GM13977 (cell line): Measurements from ENCODE around the gene DDX28.
"Not testable (repeated sequence)": the region's sequence is repeated elsewhere in the genome, so short reads cannot be mapped to it uniquely, and the experiment has no call there.

Experiments used
- DNase-seq: peaks from one replicate; pipeline ENCODE4 v3.0.0; 2012; ENCODE audit warnings: low spot score
- in situ Hi-C: fragments of 300-500 bp; cut with MboI; formaldehyde crosslinking; loops from one replicate; pipeline ENCODE4 v1.12.0; 2022; ENCODE audit warnings: low sequenced_read_pairs, low pct_unique_long_range_greater_than_20kb, mixed read lengths, inconsistent platforms; ENCODE audit not compliant: unreplicated experiment
- TF ChIP-seq, protein P1 (sequence below): IDR thresholded peaks from 2 replicates; pipeline ENCODE4 v1.5.1; 2012; ENCODE audit warnings: mild to moderate bottlenecking, control low read depth; ENCODE audit not compliant: insufficient read depth; ENCODE audit errors: extremely low read depth, missing control alignments

Gene DDX28

DNA sequence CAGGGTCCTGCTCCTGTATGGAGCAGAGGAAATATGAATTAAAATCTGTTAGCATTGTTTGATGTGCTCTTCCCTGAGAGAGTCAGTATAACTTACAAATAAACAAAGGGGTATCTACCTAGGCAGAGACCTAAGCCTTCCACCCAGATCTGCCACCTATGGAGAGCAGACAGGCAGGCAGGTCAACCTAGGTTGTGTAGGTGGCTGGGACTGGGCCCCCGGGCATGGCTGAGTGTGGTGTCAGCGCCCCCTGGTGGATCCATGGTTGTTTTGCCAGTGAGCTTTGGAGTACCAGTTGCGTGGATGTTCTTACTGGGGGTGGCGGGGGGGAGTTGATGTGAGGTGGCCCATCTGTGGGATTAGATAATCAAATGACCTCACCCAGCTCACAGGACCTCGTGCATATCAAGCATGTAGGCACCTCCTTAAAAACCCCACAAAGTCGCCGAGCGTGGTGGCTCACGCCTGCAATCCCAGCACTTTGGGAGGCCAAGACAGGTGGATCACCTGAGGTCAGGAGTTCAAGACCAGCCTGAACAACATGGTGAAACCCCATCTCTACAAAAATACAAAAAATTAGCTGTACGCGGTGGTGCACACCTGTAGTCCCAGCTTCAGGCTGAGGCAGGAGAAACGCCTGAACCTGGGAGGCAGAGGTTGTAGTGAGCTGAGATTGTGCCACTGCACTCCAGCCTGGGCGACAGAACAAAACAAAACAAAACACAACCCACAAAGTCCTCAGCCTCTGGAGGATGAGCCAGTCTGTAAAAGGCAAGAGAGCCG, 17.7 kb upstream of the DDX28 start:
- peak; percentile 82 for DNase-seq
- TF ChIP-seq, protein P1, sequence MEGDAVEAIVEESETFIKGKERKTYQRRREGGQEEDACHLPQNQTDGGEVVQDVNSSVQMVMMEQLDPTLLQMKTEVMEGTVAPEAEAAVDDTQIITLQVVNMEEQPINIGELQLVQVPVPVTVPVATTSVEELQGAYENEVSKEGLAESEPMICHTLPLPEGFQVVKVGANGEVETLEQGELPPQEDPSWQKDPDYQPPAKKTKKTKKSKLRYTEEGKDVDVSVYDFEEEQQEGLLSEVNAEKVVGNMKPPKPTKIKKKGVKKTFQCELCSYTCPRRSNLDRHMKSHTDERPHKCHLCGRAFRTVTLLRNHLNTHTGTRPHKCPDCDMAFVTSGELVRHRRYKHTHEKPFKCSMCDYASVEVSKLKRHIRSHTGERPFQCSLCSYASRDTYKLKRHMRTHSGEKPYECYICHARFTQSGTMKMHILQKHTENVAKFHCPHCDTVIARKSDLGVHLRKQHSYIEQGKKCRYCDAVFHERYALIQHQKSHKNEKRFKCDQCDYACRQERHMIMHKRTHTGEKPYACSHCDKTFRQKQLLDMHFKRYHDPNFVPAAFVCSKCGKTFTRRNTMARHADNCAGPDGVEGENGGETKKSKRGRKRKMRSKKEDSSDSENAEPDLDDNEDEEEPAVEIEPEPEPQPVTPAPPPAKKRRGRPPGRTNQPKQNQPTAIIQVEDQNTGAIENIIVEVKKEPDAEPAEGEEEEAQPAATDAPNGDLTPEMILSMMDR = peak; percentile 87
- in situ Hi-C loops = no loop called here

DNA sequence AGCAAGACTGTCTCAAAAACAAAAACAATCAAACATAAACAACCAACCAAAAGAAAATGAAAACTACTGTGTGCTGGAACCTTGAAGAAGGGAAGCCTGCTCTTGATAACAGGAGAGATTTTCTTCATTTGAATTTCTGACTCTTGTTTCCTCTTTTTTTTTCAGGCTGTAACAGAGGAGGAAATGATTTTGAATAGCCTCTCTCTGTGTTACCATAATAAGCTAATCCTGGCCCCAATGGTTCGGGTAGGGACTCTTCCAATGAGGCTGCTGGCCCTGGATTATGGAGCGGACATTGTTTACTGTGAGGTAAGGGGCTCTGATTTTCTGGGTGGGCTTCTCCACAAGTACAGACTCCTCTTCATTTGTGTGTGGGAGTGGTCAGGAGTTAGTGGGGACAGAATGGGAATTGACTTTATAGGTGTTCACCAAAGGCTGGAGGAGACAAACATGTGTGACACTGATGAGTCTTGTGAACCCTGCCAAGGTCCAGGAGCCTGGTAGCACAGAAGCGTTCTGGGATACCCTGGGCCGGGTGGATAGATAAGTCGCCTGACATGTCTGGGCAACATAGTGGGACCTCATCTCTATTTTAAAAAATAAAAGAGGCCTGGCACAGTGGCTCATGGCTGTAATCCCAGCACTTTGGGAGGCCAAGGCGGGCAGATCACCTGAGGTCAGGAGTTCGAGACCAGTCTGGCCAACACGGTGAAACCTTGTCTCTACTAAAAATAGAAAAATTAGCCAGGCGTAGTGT, 15.0 kb upstream of the DDX28 start:
- in situ Hi-C loops = no loop called here

DNA sequence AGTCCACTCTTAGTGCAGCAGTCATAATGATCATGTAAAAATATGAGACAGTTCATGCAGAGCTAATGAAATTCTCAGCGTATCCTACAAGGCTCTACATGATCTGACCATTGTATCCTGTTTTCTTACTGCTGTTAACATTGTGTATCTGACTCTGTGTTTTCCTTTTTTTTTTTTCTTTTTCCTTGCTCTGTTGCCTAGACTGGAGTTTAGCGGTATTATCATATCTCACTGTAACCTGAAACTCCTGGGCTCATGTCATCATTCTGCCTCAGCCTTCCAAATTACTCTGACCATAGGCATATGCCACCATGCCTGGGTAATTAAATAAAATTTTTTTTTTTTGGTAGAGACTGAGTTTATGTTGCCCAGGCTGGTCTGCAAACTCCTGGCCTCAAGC, 12.2 kb upstream of the DDX28 start:
- in situ Hi-C loops = no loop called here
- TF ChIP-seq, protein P1 = no peak
- no peak for DNase-seq

More for the DNA sequence above, 15.0 kb upstream of the DDX28 start:
- TF ChIP-seq, protein P1 = no peak
- DNase-seq = no peak

DNA sequence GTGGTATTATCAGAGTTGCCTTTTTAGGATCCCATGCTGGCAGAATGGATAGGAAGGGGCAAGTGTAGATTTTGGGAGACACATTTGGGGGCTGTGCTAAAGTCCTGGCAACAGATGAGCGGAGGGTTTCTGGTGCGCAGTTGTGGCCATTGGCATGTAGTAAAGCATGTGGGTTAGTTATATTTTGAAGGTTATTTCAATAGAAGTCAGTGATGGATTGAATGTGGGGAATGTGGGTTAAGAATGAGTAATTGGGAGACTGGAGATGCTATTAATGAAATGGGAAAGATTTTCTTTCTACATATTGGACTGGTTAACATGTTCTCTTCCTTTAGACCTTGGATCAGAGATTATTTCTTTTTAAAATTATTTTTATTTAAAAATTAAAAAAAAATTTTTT, 10.1 kb upstream of the DDX28 start:
- no peak for DNase-seq
- TF ChIP-seq, protein P1 = no peak
- in situ Hi-C loops = no loop called here

DNA sequence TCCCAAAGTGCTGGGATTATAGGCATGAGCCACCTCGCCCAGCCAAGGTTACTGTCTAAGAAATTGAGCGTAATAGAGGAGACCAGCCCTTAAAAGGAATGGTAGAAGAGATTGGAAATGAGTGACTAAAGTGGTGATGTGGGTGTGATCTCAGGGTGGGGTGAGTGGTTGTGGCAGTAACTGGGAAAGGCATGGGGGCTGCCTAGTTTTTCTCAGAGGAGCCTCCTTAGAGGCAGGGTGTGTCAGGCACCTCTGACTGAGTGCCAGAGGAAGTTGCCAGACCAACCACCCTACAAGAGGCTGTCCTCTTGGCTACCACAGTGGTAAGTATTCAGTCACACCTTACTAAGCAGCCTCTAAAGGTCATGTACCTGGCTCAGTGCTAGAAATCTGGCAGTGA, 8.9 kb upstream of the DDX28 start:
- no peak for DNase-seq
- in situ Hi-C loops = no loop called here
- TF ChIP-seq, protein P1 = no peak

DNA sequence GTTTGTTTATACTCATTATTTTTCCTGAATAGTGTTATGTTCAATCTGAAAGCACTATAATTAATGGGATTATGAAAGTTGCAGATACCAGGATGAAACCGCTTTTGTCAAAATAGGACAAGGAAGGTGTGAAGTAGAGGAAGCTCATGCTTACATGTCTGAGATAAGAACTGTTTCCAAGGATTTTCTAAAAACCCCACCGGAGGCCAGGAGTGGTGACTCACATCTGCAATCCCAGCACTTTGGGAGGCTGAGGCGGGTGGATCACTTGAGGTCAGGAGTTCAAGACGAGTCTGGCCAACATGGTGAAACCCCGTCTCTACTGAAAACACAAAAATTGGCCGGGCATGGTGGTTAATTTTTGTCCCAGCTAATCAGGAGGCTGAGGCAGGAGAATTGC, 7.1 kb upstream of the DDX28 start:
- in situ Hi-C loops = not testable (repeated sequence)

DNA sequence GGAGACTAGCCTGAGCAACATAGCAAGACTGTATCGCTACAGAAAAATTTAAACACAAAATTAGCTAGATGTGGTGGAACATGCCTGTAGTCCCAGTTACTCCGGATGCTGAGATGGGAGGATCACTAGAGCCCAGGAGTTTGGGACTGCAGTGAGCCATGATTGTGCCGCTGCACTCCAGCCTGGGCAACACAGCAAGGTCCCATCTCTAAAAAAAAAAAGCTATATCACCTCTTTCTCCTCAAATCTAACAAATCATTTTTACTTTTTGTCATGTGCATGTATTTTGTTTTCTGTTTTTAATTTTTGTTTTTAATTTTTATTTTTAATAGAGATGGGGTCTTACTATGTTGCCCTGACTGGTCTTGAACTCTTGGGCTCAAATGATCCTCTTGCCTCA, 6.0 kb upstream of the DDX28 start:
- TF ChIP-seq, protein P1 = no peak
- in situ Hi-C loops = no loop called here
- DNase-seq = no peak

More for the DNA sequence above, 7.1 kb upstream of the DDX28 start:
- DNase-seq = not testable (repeated sequence)
